COLO668 (cell line): Measurements from ENCODE around the gene CLEC16A.
A peak's percentile ranks its signal among the peaks of the same experiment; 100 is the strongest.

ENCODE experiments used
- DNase-seq: peaks from one replicate; lab custom pipeline; 2025; ENCODE audit not compliant: unreplicated experiment; lab: John Stamatoyannopoulos, UW

Gene CLEC16A

DNA sequence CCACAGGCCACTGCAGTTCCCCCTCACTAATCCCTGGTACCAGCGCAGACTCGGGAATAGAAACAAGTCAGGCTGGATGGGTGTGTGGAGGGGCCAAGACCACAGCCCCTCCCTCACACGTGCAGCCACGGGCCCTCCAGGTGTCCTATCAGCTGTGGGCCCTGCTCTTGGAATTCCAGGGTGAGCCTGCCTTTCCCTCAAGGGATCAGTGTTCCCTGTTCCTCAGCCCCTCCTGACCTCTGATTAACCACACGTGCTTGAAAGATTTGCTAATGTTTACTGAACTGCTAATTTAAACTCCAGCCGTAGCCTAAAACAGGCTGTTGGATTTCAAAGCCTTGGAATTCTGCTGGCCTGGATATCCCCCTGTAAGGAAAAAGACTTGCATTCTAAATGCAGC is 165.2 kb downstream of the CLEC16A start:
- DNase-seq = no peak

DNA sequence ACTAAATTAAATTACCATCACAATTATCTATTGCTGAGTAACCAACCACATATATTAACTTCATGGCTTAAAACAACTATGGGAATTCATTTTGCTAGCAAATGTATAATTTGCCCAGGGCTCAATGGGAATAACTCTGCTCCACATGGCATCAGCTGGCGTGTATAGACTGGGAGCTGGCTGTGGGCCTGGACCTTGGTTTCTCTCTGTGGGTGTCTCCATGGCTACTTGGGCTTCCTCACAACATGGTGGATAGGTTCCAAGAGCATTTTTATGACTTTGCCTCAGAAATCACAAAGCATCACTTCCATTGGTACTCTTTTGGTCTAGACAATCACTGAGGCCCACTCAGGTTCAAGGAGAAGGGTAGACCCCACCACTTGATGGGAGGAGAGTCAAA is 166.8 kb downstream of the CLEC16A start:
- no peak for DNase-seq

DNA sequence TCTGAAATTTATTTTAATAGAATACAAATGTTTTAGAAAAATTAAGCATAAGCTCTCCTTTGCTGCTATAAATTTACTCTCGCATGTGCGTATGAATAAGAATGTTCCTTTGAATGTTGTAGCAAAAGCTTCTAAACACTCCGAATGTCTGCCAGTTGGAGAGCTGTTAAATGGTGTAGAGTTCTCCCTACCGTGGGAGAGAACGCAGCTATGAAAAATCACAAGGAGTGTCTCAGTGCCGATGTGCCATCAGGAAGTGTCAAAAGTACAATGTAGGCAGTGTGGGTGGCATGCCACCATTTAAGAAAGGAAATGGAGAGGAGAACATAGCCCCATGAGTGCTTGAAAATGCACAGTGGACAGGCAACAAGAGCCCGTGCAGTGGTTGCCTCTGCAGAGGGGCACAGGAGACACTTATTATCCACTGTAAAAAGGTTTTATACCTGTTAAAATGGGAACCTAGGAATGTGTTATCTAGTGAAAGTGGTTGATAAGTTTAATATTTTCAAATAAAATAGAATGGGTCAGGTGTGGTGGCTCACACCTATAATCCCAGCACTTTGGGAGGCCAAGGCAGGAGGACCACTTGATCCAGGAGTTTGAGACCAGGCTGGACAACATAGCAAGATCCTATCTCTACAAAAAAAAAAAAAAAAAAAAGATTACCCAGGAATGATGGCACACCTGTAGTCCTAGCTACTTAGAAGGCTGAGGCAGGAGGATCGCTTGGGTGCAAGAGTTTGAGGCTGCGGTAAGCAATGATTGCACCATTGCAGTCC is 167.7 kb downstream of the CLEC16A start:
- DNase-seq = no peak

DNA sequence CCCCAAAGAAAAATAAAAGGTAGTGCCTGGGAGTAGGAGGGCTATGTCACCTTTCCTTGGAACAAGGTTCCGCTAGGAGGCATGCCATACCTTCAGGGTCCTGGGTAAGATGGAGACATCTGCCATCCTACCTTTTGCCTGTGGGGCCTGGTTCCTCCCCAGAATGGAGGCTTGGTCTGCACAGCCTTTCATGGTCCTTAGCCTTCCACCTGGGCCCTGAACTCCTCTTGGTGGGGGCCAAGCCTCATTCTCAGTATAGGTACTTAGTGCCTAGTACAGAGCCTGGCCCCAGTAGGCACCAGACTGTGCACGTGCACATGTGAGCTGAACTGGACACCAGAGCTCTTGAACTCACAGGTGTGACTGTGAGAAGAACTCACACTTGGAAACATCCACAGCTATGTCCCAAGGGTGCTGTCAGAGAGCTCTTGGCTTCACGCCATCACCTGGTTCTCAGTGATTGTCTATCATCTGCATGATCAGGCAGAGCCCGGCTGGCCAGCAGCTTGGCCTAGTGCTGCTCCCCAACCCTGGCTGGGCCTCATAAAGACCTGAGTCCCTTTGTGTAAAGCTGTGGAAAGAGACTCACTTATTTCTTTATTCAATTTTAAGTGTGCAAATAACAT is 168.5 kb downstream of the CLEC16A start:
- DNase-seq = peak; percentile 67

DNA sequence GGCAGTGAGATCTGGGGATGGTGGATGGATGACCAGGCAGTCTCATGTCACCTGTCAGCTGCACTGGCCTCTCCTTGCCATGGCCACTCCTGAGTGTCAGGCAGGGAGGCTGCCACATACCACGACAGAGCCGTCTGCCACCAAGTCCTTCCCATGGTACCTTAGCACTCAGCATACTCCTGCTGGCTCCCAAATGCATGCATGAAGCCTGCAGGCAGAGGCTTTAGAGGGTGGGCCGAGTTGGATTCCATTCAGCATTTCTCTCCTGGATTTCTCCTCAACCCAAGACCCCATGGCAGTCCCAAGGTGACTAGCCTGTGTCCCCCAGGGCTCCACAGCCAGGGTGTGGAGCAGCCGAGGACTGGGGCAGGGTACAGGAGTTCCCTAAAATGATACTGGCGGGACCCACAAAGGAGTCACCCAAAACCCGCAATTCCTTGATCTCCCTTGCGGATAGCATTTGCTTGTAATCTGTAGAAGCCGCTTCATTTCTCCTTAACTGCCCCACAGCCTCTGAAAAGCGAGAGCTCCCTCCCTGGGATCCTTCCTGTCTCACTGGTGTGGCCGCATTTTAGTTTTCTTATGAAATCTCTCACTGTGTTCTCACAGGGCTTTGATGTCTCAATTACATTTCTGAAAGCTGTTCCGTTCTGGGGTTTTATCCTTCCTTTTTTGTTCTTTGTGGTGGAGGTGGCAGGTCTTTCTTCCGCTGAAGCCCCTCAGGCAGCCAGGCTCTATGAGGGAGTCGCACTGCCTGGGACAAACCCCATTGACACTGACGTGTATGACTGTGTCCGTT is 170.2 kb downstream of the CLEC16A start:
- DNase-seq = no peak

DNA sequence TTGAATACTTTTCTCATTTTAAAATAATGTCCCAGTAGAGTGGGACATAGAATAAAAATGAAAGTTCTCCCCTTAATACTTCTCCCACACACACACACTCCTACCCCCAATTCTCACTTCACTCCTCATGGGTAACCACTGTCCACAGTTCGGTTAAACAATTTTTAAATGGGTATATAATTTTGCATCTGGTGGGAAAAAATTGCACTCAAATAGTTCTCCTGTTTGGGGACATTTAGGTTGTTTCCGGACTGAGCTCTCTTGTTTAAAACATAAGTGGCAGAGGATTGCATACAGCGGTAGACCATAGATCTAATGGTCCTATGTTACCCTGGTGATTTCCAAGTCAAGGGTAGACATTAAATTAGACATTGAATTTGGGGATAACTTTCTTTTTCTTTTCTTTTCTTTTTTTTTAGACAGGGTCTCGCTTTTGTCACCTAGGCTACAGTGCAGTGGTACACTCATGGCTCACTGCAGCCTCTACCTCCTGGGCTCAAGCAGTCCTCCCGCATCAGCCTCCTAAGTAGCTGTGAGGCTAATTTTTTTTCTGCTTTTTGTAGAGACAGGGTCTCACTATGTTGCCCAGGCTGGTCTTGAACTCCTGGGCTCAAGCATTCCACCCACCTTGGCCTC is 173.3 kb downstream of the CLEC16A start:
- DNase-seq = no peak

DNA sequence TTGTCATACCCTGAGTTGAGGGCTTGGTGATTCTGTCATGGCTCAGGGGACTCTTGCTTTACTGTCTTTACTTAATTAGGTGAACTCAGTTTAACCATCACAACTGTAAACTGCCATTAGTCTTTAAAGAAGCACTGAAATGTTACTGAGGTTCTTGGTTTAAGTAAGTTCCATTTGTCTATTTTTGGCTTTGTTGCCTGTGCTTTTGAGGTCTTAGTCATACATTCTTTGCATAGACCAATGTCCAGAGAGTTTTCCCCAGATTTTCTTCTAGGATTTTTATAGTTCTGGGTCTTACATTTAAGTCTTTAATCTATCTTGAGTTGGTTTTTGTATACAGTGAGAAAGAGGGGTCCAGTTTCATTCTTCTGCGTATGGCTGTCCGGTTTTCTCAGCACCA is 174.1 kb downstream of the CLEC16A start:
- DNase-seq = no peak

DNA sequence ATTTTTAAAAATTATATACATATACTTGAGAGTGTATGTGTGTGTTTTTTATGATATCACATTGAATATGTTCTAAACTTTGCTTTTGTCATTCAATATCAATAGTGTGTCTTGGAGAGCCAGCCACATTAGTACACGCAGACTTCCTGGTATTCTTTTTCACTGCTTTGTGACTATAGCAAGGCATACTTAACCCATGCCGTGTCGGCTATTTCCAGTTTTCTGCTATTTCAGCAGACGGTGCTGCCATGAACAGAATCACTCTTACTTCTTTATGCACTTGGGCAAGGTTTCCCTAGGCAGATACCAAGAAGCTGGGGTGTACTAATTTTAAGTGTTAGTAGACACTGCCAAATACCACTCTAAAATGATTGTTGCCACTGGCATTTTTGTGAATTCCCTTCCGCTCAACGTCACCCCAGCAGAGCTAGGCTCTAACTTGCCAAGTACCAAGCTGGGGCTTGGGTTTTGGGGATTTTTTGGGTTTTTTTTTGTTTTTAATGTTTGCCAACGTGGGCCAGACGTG is 176.8 kb downstream of the CLEC16A start:
- no peak for DNase-seq

DNA sequence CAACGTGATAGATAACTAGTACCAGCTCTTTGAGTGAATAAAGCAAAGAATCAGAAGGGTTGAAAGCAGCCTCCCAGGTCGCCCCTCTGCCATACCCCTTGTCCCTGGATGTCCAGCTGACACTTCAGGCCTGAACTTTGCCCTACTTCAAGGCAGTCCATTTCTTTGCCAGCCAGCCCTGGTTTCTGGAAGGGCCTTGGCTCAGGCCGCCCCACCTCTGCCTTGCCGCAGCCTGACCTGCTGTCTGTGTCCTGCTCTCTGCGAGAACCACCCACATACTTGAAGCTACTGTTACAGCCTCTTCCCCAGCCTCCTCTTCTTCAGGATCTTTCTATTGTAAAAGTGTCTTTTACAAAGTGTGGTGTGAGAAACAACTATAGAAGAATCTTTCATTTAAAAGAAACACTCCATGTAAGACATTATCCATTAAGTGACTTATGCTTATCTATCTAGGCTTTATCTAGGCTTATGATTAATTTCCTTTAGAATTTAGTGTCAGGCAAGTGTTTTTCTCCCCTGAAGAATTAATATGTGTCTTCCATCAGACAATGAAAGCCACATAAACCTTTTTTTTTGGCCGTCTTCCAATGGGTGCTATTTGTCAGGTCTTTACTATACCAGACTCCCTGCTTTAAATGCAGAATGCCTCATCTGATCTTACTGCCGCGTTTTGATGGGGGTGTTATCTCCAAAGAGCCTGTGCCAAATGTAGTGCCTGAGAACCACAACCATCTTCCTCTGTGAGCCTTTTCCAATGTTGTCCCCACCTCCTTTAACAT is 177.7 kb downstream of the CLEC16A start:
- DNase-seq = no peak

DNA sequence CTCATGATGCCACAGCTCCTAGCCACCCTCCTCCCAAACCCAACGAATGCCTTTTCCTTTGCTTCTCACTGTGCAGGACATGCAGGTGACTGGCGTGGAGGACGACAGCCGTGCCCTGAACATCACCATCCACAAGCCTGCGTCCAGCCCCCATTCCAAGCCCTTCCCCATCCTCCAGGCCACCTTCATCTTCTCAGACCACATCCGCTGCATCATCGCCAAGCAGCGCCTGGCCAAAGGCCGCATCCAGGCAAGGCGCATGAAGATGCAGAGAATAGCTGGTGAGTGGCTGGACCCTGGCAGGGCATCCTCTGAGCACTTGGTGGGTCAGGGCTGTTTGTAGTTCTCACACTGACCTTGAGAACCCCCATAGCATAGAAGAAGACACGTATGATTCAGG is 179.3 kb downstream of the CLEC16A start:
- DNase-seq = no peak

DNA sequence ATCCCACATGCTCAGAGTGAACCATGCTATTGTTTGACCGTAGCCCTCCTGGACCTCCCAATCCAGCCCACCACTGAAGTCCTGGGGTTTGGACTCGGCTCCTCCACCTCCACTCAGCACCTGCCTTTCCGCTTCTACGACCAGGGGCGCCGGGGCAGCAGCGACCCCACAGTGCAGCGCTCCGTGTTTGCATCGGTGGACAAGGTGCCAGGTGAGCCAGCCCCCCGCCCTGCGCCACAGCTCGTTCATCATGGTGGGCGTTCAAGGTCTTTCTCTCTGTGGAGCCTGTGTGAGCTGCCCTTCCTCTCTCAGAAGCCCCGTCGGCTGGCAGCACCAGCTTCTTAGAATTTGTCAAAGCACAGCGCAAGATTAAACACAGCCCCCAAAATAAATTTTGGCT is 181.6 kb downstream of the CLEC16A start:
- no peak for DNase-seq

DNA sequence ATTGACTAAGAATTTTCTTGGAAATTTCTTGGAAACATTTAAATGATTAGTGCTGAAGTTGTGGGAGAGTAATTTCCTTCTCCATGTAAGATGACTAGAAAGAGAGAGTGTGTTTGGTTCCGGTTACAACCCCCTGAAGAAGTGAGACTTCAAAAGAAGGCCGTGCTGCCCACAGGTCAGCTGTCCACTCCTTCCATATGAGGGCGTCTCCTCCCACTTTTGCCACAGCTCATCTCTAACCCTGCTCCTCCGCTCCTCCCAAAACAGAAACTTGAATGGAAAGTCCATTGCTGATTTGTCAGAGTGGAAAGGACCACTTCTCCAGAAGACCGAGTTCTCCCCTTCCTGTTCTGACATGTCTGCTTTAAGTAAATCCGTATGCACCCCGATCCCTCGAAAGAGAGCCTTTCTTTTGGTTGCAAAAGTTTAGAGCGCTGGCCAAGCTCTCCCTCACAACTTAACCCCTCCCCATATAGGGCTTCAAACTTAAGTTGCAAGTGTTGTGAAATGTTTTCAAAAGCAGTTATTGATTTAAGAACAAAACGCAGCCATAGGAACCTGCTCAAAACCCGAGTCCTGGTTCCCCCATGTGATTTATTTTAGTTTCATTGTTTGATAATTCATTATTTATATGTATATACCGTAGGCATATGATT is 182.2 kb downstream of the CLEC16A start:
- no peak for DNase-seq

DNA sequence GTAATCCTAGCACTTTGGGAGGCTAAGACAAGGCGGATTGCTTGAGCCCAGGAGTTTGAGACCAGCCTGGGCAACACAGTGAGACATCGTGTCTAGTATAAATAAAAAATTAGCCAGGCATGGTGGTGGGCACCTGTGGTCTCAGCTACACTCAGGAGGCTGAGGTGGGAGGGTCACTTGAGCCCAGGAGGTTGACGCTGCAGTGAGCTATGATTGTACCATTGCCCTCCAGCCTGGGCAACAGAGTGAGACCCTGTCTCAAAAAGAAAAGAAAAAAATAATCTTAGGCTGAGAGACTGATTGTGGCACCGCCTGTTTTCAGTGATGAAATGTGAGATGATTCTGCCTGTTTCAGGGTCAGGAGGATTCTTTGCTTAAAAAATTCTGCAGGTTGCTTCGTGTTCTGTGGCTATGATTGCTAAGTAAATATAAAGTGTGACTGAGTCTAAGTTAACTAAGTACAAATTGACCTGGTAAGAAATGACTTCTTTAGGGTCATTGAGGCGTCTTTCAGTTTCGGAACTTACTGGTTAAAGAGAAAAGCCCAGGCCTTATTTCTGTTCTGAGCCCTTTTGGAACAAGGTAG is 183.3 kb downstream of the CLEC16A start:
- DNase-seq = no peak

DNA sequence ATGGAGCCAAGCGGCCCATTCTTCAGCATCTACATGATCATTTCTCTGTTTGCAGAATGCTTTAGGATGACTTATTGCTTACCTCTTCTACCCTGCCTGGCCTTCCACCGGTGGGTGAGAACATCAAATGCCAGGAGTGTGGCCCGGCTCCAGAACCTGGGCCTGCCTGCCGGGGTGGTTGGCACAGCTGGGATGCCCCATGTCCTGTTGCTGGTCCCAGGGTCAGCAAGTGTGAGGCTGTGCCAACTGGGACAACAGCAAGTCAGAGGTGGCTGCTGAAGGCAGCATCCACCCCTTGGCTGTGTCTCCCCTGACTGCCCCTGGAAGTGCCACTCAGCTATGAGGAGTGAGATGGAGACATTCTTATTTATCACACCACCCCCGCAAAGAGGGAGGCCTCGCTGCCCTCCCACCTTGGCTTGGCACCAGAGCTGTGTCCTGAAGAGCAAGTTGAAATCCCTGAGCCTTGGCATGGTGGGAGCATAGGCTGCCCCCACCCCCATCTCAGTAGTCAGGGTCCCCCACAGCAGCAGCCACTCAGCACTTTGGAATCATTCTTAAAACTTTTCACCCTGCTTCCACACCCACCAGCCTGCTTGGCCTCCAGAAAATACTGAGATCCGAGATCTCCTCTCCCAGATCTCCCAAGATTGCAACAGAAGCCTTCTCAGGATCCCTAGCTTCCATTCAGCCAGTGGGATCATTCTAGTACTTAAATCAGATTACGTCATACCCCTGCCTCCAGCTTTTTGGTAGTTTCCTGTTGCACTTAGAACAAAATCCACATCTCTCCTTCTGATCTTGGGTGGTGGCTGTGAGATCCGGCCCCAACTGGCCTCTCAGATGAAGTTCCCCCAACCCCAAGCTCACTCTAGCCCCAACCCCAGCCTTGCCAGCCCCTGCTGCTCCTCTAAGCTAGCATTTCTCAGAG is 184.1 kb downstream of the CLEC16A start:
- DNase-seq = no peak

DNA sequence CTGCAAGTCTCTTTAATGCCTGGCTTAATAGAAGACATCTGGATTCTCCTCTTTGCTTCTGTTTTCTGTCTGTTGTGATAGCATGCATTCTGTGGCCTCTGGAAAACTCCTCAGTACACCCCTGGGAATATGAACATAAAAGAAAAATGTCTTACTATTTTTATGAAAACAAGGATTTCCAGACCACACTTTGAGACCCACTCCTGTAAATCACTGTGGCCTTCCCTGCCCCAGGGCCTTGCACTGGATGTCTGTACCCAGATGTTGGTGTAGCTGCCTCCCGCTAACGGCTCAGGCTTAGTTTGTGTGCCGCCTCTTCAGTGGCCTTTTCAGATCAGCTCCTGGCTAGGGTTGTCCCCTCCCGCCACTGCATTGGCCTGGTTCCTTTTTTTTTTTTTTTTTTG is 185.0 kb downstream of the CLEC16A start:
- DNase-seq = no peak

DNA sequence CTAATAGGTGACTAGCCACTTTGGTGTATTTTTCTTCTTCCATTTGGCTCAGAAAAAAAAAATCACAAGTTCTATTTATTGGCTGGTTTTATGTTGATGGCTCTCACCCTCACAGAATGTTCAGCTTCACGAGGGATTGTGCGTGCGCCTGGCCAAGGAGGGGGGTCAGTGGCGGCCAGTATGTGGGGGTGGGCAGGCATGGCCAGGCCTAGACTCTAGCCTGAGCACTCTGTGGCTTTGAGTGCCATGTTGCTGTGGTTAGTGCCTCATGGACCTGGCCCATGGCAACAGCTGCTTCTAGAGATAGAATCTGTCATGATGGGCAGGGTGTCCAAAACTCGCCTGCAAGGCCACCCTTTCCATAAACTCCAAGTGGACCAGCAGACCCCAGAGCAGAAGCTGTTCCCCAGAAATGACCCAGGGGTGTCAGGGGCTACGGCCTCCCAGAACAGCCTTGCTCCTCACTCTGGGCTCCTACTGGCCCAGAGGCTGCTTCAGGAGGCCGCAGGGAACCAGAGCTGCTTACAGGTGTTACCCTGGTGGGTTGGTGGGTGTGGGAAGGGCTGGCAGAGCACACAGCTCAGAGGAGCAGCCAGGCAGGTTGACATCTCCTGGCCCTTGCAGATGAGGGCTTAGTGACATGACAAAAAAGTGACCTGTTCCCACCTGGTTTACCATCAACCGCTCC is 186.8 kb downstream of the CLEC16A start:
- DNase-seq = no peak

DNA sequence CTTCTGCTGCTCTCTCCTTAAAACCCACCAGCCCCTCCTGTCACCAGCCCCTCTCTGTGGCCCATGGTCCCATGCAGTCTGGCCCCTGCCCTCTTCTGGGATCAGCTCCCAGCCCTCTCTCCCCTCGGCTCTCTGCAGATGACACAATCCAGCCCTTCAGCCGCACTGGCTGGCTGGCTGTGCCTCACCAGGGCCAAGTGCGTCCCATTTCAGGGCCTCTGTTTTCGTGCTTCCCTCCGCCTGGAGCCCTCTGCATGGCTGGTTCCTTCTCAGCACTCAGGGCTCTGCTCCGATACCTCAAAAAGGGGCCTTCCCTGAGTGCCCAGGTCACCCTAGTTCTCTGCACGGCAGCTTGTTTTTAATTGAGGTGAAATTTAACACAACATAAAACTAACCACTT is 187.3 kb downstream of the CLEC16A start:
- no peak for DNase-seq

DNA sequence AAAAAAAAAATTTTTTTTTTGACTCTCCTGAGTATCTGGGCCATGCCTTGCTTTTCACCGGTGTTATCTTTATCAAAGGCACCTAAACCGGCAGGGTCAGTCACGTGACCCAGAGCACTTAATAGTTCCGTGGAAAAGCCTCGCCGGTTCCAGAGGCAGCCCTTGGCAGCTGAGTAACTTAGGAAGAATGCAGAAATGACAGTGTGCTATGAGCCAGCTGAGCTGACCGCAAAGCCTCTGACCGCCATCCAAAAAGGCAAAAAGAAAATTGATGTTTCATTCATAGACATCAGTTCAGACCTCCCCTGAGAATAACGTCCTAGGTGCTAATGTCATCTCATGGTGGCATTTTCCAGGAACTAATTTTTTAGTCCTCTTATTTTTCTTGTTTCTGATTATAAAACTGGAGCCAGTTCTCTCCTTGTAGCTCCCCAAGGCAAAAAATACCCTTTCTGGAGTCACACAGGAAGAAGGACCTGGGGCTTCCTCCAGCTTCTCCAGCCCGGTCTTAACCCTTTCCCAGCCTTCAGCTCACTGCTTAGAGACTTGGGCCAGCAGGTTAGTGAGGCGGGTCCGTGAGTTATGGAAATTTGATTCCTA is 189.1 kb downstream of the CLEC16A start:
- no peak for DNase-seq
